ENCODE measurements around the gene PRXL2A. TPM values are rescaled to one million over a fixed set of nuclear protein-coding genes. Genes with fewer than 3 reads are reported as not detected.
A peak's percentile ranks its signal among the peaks of the same experiment; 100 is the strongest.

The PRXL2A gene
- total and polyA plus RNA-seq, 7 donors: 19.0 to 51.8 (median 35.8) TPM

GRCh38 chr10:80411681-80412220 is 3.4 kb downstream of the PRXL2A start:
- intact Hi-C loops (cut with DNase I): no loop called here
- ATAC-seq (no peak), DNase-seq (no peak)
- Histone ChIP-seq H3K27me3 (ENCODE audit: insufficient read depth in 3 of 3, low read length in 2 of 3) (no peaks in the 10 kb centered on the region), H3K27ac (no peak overlapping the region), H3K36me3 (ENCODE audit: insufficient read depth in 1 of 2, low read depth in 1 of 2) (no peaks in the 10 kb centered on the region), H3K4me3 (no peak overlapping the region), H3K9me3 (no peaks in the 10 kb centered on the region), H3K4me1 (peaks cover 66% of the 10 kb centered on the region)
- TF ChIP-seq CTCF (IDR thresholded peaks at IDR 0.05): no peak
- WGBS, 3 donors: 90 to 100% (median 100%) methylated on average over 1 of the region's 1 CpG

GRCh38 chr10:80412486-80412885 is 4.1 kb downstream of the PRXL2A start:
- TF ChIP-seq CTCF (IDR thresholded peaks at IDR 0.05): no peak
- intact Hi-C loops (cut with DNase I): no loop called here
- DNase-seq (no peak), ATAC-seq (no peak)
- no peaks in the 10 kb centered on the region for H3K9me3 ChIP-seq
- 83 to 85% (median 83%) methylated on average over 5 of the region's 5 CpGs for WGBS, 3 donors
- peaks cover 66% of the 10 kb centered on the region for H3K4me1 ChIP-seq
- no peaks in the 10 kb centered on the region for H3K36me3 ChIP-seq (ENCODE audit: insufficient read depth in 1 of 2, low read depth in 1 of 2)
- no peak overlapping the region for H3K4me3 ChIP-seq
- H3K27me3 ChIP-seq (ENCODE audit: insufficient read depth in 3 of 3, low read length in 2 of 3): no peaks in the 10 kb centered on the region
- H3K27ac ChIP-seq: no peak overlapping the region

DNA sequence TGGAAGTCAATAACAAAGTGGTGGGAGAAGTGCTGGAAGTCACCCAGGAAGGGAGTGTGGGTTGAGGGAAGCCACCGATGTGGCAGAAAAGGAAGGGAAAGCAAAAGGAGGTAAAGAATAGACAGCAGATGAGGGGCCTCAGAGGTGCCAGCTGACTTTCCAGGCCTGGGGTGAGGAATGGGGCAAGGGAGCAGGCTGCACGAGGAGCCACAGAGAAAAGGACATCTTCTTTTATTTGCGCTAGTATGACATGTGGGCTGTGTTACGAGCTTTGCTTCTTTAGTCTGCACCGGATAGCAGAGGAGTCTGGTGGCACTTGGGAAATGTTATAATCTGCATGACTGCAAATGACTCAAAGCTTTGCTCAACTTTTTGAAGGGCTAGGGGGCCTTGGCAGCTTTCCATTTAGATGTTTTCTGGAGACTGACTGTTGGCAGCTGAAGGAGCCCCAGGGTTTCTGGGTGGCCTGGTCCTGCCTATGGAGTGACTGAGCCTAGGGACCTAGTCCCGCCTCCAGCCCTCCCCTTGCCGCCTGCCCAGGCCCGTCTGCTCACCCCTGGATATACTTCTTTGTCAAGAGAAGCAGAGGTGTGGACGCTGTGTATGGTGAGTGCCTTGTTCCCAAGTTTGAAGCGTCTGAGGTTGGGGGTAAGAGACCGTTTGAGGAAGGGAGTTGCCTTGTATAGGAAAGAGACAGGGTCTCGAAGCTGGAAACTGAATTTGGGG is 5.1 kb downstream of the PRXL2A start:
- intact Hi-C loops (cut with DNase I): no loop called here
- H3K27ac ChIP-seq: peak overlapping the region; percentile 46
- H3K9me3 ChIP-seq: no peaks in the 10 kb centered on the region
- peaks cover 66% of the 10 kb centered on the region for H3K4me1 ChIP-seq
- TF ChIP-seq CTCF (IDR thresholded peaks at IDR 0.05): no peak
- no peaks in the 10 kb centered on the region for H3K36me3 ChIP-seq (ENCODE audit: insufficient read depth in 1 of 2, low read depth in 1 of 2)
- 71 to 85% (median 76%) methylated on average over 12 of the region's 12 CpGs for WGBS, 3 donors
- DNase-seq (no peak), ATAC-seq (no peak)
- no peaks in the 10 kb centered on the region for H3K27me3 ChIP-seq (ENCODE audit: insufficient read depth in 3 of 3, low read length in 2 of 3)
- no peak overlapping the region for H3K4me3 ChIP-seq

- TF ChIP-seq CTCF (IDR thresholded peaks at IDR 0.05): no peak
- Histone ChIP-seq H3K27me3 (ENCODE audit: insufficient read depth in 3 of 3, low read length in 2 of 3) (no peaks in the 10 kb centered on the region), H3K36me3 (ENCODE audit: insufficient read depth in 1 of 2, low read depth in 1 of 2) (no peaks in the 10 kb centered on the region), H3K27ac (peak overlapping the region; percentile 46), H3K4me1 (peaks cover 62% of the 10 kb centered on the region), H3K4me3 (no peak overlapping the region), H3K9me3 (no peaks in the 10 kb centered on the region)
- ATAC-seq: no peak
- intact Hi-C loops (cut with DNase I): no loop called here
- DNase-seq: no peak
- WGBS, 3 donors: 49 to 70% (median 61%) methylated on average over 7 of the region's 7 CpGs
Measured at GRCh38 chr10:80414142-80414895, 6.0 kb downstream of the PRXL2A start.

Data from psoas muscle (tissue), 8 donors.